Urinary bladder (tissue), 4 donors: ENCODE results near the gene MYO1A. TPM values are rescaled to one million over a fixed set of nuclear protein-coding genes. Genes with fewer than 3 reads are reported as not detected.
A peak's percentile ranks its signal among the peaks of the same experiment; 100 is the strongest.

ENCODE experiments used
- DNase-seq: peaks from one replicate; pipeline ENCODE4 v3.0.0-alpha.2; 2015; ENCODE audit errors: extremely low spot score
- H3K27ac ChIP-seq: one replicate; pipeline ENCODE4 v1.5.1; 2013; ENCODE audit warnings: low read depth, mild to moderate bottlenecking, moderate library complexity
- H3K36me3 ChIP-seq: one replicate; pipeline ENCODE4 v1.6.1; 2013; ENCODE audit warnings: mild to moderate bottlenecking, moderate library complexity; ENCODE audit not compliant: insufficient read depth
- H3K4me1 ChIP-seq: one replicate; pipeline ENCODE4 v1.6.1; 2013; ENCODE audit warnings: mild to moderate bottlenecking, moderate library complexity; ENCODE audit not compliant: insufficient read depth
- H3K4me3 ChIP-seq: one replicate; pipeline ENCODE4 v1.5.1; 2013; ENCODE audit warnings: low read depth, low read length
- WGBS: extraction: QIAGEN DNeasy Blood & Tissue Kit; methylation state at CpG from one replicate; pipeline ENCODE4 v1.1.7; 2013; 5-methylcytosine and 5-hydroxymethylcytosine counted together
- polyA plus RNA-seq: library from polyadenylated mRNA; stranded (reverse); fragments of 200-250 nt; gene quantifications from one replicate; pipeline ENCODE4 v1.2.3, GENCODE V29; 2013
- total RNA-seq: library from RNA; depleted of rRNA; stranded (reverse); fragments of >200 nt; gene quantifications from one replicate; pipeline ENCODE4 v1.2.3, GENCODE V29; 2014
- donor health status: healthy with polysubstance abuse.
- donor health status: healthy.

MYO1A gene
- total and polyA plus RNA-seq, 2 donors, result 0.16 to 0.18 TPM

- Histone ChIP-seq H3K36me3 (no peaks in the 10 kb centered on the region), H3K27ac (no peak overlapping the region), H3K4me1 (no peaks in the 10 kb centered on the region), H3K4me3 (no peak overlapping the region)
- DNase-seq, result no peak
- 67% methylated on average over 1 of the region's 1 CpG for WGBS
These were observed 1.9 kb downstream of the MYO1A start for GRCh38 chr12:57047981-57048380.

GRCh38 chr12:57046947-57047890 lies 2.7 kb downstream of the MYO1A start:
- H3K27ac ChIP-seq, result no peak overlapping the region
- H3K4me3 ChIP-seq, result no peak overlapping the region
- 70% methylated on average over 10 of the region's 10 CpGs for WGBS
- DNase-seq, result no peak
- H3K4me1 ChIP-seq, result no peaks in the 10 kb centered on the region
- no peaks in the 10 kb centered on the region for H3K36me3 ChIP-seq

GRCh38 chr12:57046086-57046791 lies 3.7 kb downstream of the MYO1A start:
- no peak for DNase-seq
- H3K4me1 ChIP-seq, result no peaks in the 10 kb centered on the region
- no peak overlapping the region for H3K4me3 ChIP-seq
- no peaks in the 10 kb centered on the region for H3K36me3 ChIP-seq
- no peak overlapping the region for H3K27ac ChIP-seq
- 65% methylated on average over 6 of the region's 6 CpGs for WGBS

- WGBS, result 95% methylated on average over 3 of the region's 3 CpGs
- Histone ChIP-seq H3K36me3 (no peaks in the 10 kb centered on the region), H3K27ac (no peak overlapping the region), H3K4me1 (no peaks in the 10 kb centered on the region), H3K4me3 (no peak overlapping the region)
- no peak for DNase-seq
These were observed 5.0 kb downstream of the MYO1A start for GRCh38 chr12:57044889-57045288.

- no peaks in the 10 kb centered on the region for H3K4me1 ChIP-seq
- WGBS, result 84% methylated on average over 6 of the region's 6 CpGs
These were observed 5.5 kb downstream of the MYO1A start for GRCh38 chr12:57044468-57044867.

GRCh38 chr12:57042695-57043094 lies 7.2 kb downstream of the MYO1A start:
- 93% methylated on average over 2 of the region's 2 CpGs for WGBS

More at GRCh38 chr12:57044468-57044867, 5.5 kb downstream of the MYO1A start:
- no peaks in the 10 kb centered on the region for H3K36me3 ChIP-seq
- H3K27ac ChIP-seq, result no peak overlapping the region
- DNase-seq, result no peak
- no peak overlapping the region for H3K4me3 ChIP-seq

GRCh38 chr12:57040750-57041149 lies 9.2 kb downstream of the MYO1A start:
- Histone ChIP-seq H3K36me3 (no peaks in the 10 kb centered on the region), H3K4me3 (no peak overlapping the region), H3K27ac (no peak overlapping the region), H3K4me1 (no peaks in the 10 kb centered on the region)
- no peak for DNase-seq
- 60% methylated on average over 2 of the region's 2 CpGs for WGBS

More at GRCh38 chr12:57042695-57043094, 7.2 kb downstream of the MYO1A start:
- Histone ChIP-seq H3K36me3 (no peaks in the 10 kb centered on the region), H3K4me3 (no peak overlapping the region), H3K27ac (no peak overlapping the region), H3K4me1 (no peaks in the 10 kb centered on the region)
- no peak for DNase-seq

- 85% methylated on average over 4 of the region's 4 CpGs for WGBS
- no peak overlapping the region for H3K27ac ChIP-seq
- no peak overlapping the region for H3K4me3 ChIP-seq
- H3K36me3 ChIP-seq, result no peaks in the 10 kb centered on the region
- DNase-seq, result no peak
- H3K4me1 ChIP-seq, result no peaks in the 10 kb centered on the region
These were observed 9.7 kb downstream of the MYO1A start for GRCh38 chr12:57040211-57040610.

- Histone ChIP-seq H3K36me3 (no peaks in the 10 kb centered on the region), H3K4me1 (no peaks in the 10 kb centered on the region), H3K4me3 (no peak overlapping the region), H3K27ac (no peak overlapping the region)
- no peak for DNase-seq
- 78% methylated on average over 9 of the region's 9 CpGs for WGBS
These were observed 10.7 kb downstream of the MYO1A start for GRCh38 chr12:57039016-57039798.

- H3K27ac ChIP-seq, result no peak overlapping the region
- H3K4me1 ChIP-seq, result no peaks in the 10 kb centered on the region
- no peaks in the 10 kb centered on the region for H3K36me3 ChIP-seq
- no peak overlapping the region for H3K4me3 ChIP-seq
- 63% methylated on average over 3 of the region's 3 CpGs for WGBS
- no peak for DNase-seq
These were observed 12.7 kb downstream of the MYO1A start for GRCh38 chr12:57037264-57037663.

GRCh38 chr12:57033431-57033830 lies 16.5 kb downstream of the MYO1A start:
- H3K4me3 ChIP-seq, result no peak overlapping the region
- H3K27ac ChIP-seq, result no peak overlapping the region
- WGBS, result 89% methylated on average over 3 of the region's 3 CpGs
- H3K36me3 ChIP-seq, result no peaks in the 10 kb centered on the region
- H3K4me1 ChIP-seq, result no peaks in the 10 kb centered on the region
- DNase-seq, result no peak

- 85% methylated on average over 7 of the region's 7 CpGs for WGBS
- H3K36me3 ChIP-seq, result no peaks in the 10 kb centered on the region
- no peak for DNase-seq
- no peaks in the 10 kb centered on the region for H3K4me1 ChIP-seq
- H3K4me3 ChIP-seq, result no peak overlapping the region
- H3K27ac ChIP-seq, result no peak overlapping the region
These were observed 18.1 kb downstream of the MYO1A start for GRCh38 chr12:57031789-57032188.

- peak; percentile 51 for DNase-seq
- H3K4me3 ChIP-seq, result no peak overlapping the region
These were observed 18.7 kb downstream of the MYO1A start for GRCh38 chr12:57031138-57031725.

More at GRCh38 chr12:57031138-57031725, 18.7 kb downstream of the MYO1A start:
- no peak overlapping the region for H3K27ac ChIP-seq
- no peaks in the 10 kb centered on the region for H3K36me3 ChIP-seq
- WGBS, result 38% methylated on average over 2 of the region's 2 CpGs
- H3K4me1 ChIP-seq, result no peaks in the 10 kb centered on the region
